ENCODE measurements around the gene FDPS. TPM values are rescaled to one million over a fixed set of nuclear protein-coding genes. Genes with fewer than 3 reads are reported as not detected.

The FDPS gene
- total RNA-seq, 1 donor from 2014 or later: 265 TPM

DNA sequence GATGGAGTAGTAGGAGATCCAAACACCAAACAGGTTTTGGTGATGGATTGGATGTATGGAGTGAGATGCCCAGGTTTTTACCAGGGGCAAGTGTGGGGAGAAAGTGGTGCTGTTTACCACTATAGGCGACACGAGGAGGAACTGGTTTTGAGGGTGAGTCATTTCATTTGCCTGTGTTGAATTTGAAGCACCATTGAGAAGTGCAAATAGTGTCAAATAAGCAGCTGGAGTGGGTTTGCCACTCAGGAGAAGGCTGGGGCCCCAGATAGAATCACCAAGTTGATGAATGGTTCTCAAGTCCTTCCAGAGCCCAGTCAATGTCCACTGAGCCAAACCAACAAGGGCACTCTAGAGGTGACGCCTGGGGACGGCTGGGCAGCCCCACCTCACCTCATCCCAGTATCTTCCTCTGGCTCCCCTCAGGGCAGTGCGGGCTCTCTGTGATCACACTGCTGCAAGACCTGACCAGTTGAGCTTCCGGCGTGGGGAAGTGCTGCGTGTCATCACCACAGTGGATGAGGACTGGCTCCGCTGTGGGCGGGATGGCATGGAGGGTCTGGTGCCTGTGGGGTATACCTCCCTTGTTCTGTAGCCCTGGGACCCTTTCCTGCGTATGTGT is 21.4 kb downstream of the FDPS start:
- Mint-ChIP-seq H3K36me3 (ENCODE audit: unreplicated experiment) (no peaks in the 10 kb centered on the region), H3K4me1 (ENCODE audit: low read depth, unreplicated experiment) (peaks cover 11% of the 10 kb centered on the region), H3K27ac (ENCODE audit: unreplicated experiment) (no peak overlapping the region), H3K27me3 (ENCODE audit: unreplicated experiment) (peaks cover 8% of the 10 kb centered on the region), H3K4me3 (ENCODE audit: unreplicated experiment) (peak overlapping the region; percentile 72), H3K9me3 (ENCODE audit: unreplicated experiment) (peaks cover 12% of the 10 kb centered on the region)
- DNase-seq: no peak
- TF ChIP-seq, protein P1, sequence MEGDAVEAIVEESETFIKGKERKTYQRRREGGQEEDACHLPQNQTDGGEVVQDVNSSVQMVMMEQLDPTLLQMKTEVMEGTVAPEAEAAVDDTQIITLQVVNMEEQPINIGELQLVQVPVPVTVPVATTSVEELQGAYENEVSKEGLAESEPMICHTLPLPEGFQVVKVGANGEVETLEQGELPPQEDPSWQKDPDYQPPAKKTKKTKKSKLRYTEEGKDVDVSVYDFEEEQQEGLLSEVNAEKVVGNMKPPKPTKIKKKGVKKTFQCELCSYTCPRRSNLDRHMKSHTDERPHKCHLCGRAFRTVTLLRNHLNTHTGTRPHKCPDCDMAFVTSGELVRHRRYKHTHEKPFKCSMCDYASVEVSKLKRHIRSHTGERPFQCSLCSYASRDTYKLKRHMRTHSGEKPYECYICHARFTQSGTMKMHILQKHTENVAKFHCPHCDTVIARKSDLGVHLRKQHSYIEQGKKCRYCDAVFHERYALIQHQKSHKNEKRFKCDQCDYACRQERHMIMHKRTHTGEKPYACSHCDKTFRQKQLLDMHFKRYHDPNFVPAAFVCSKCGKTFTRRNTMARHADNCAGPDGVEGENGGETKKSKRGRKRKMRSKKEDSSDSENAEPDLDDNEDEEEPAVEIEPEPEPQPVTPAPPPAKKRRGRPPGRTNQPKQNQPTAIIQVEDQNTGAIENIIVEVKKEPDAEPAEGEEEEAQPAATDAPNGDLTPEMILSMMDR (IDR thresholded peaks at IDR 0.05; ENCODE audit: partially characterized antibody, unreplicated experiment): no peak

DNA sequence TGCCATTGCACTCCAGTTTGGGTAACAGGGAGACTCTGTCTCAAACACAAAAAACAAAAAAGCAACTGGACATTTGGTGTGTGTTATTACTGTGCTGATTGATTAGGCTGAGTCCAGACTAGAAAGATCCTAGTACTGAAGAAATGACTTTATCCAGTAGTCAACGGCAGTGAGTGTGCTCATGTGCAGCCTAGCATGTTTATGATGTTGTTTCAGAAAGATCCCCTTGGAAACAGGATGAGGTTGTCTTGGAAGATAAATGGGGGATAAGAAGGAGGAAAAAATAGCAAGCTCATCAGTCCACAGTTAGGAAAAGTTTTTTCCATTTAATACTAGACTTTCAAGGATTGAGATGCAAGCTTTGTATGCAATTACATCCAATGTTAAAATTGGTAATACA is 26.3 kb downstream of the FDPS start:
- TF ChIP-seq, protein P1 (IDR thresholded peaks at IDR 0.05; ENCODE audit: partially characterized antibody, unreplicated experiment): no peak
- Mint-ChIP-seq H3K4me1 (ENCODE audit: low read depth, unreplicated experiment) (peaks cover 7% of the 10 kb centered on the region), H3K27ac (ENCODE audit: unreplicated experiment) (no peak overlapping the region), H3K27me3 (ENCODE audit: unreplicated experiment) (no peaks in the 10 kb centered on the region), H3K36me3 (ENCODE audit: unreplicated experiment) (peaks cover 4% of the 10 kb centered on the region), H3K4me3 (ENCODE audit: unreplicated experiment) (no peak overlapping the region), H3K9me3 (ENCODE audit: unreplicated experiment) (peaks cover 5% of the 10 kb centered on the region)
- DNase-seq: no peak

DNA sequence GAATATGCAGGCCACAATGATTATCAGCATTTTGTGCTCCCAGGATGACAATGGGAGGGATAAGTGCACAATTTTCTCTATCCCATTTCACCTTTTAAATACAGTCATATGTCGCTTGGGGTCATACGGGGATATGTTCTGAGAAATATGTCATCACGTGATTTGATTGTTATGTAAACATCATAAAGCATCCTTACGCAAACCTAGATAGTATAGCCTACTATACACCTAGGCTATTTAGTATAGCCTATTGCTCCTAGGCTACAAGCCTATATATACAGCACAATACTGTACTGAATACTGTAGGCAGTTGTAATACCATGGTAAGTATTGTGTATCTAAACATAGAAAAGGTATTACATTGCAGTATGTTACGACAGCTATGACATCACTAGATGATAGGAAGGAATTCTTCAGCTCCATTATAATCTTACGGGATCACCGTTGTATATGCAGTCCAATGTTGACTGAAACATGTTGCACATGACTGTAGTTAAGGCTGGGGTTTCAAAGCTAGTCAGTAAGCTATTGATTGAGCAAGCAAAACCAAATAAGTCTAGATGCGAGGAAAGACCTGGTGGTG is 30.9 kb downstream of the FDPS start:
- Mint-ChIP-seq H3K27ac (ENCODE audit: unreplicated experiment) (no peak overlapping the region), H3K27me3 (ENCODE audit: unreplicated experiment) (no peaks in the 10 kb centered on the region), H3K9me3 (ENCODE audit: unreplicated experiment) (no peaks in the 10 kb centered on the region), H3K4me1 (ENCODE audit: low read depth, unreplicated experiment) (no peaks in the 10 kb centered on the region), H3K4me3 (ENCODE audit: unreplicated experiment) (no peak overlapping the region), H3K36me3 (ENCODE audit: unreplicated experiment) (peaks cover 4% of the 10 kb centered on the region)
- TF ChIP-seq, protein P1 (IDR thresholded peaks at IDR 0.05; ENCODE audit: partially characterized antibody, unreplicated experiment): no peak
- DNase-seq: no peak

DNA sequence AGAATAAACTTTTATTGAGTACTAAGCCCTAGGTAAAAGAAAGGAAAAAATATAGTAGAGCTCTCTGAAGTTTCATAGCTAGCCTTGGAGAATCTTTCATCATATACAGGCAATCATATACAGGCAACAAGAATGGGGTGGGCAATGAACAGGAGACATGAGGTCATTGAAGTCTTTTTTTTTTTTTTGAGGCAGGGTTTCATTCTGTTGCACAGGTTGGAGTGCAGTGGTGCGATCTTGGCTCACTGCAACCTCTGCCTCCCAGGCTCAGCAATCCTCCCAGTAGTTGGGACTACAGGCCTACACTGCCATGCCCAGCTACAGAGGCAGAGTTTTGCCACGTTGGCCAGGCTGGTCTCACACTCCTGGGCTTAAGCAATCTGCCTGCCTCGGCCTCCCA is 34.2 kb downstream of the FDPS start:
- Mint-ChIP-seq H3K27ac (ENCODE audit: unreplicated experiment) (no peak overlapping the region), H3K36me3 (ENCODE audit: unreplicated experiment) (peaks cover under 1% of the 10 kb centered on the region), H3K27me3 (ENCODE audit: unreplicated experiment) (no peaks in the 10 kb centered on the region), H3K9me3 (ENCODE audit: unreplicated experiment) (no peaks in the 10 kb centered on the region), H3K4me3 (ENCODE audit: unreplicated experiment) (no peak overlapping the region), H3K4me1 (ENCODE audit: low read depth, unreplicated experiment) (no peaks in the 10 kb centered on the region)
- no peak for DNase-seq
- TF ChIP-seq, protein P1 (IDR thresholded peaks at IDR 0.05; ENCODE audit: partially characterized antibody, unreplicated experiment): no peak

DNA sequence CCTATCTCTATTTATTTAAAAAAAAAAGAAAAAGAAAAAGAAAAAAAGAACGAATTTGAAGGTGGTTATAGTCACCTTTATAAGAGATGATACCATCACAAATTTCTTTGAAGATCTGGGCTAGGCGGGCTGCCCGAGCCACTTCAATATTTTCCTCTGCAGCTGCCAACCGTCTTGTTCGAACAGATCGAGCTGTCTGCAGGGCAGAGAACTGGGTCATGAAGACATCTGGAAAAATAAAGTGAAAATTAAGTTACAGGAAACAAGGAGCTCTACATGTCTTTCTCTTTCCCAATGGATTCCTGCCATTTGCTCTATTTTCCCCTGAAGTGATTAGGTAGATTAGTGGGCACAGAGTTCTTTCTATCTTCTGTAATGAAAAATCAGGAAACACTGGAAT is 44.0 kb downstream of the FDPS start:
- Mint-ChIP-seq H3K27ac (ENCODE audit: unreplicated experiment) (no peak overlapping the region), H3K36me3 (ENCODE audit: unreplicated experiment) (peaks cover 5% of the 10 kb centered on the region), H3K4me1 (ENCODE audit: low read depth, unreplicated experiment) (no peaks in the 10 kb centered on the region), H3K9me3 (ENCODE audit: unreplicated experiment) (no peaks in the 10 kb centered on the region), H3K27me3 (ENCODE audit: unreplicated experiment) (no peaks in the 10 kb centered on the region), H3K4me3 (ENCODE audit: unreplicated experiment) (no peak overlapping the region)
- no peak for DNase-seq
- TF ChIP-seq, protein P1 (IDR thresholded peaks at IDR 0.05; ENCODE audit: partially characterized antibody, unreplicated experiment): no peak
